ENCODE measurements around the gene GDF2. TPM values are rescaled to one million over a fixed set of nuclear protein-coding genes. Genes with fewer than 3 reads are reported as not detected.

GDF2 gene
- total and polyA plus RNA-seq, 2 donors: not detected

GRCh38 chr10:47286591-47287315, 35.5 kb upstream of the GDF2 start:
- H3K4me1 ChIP-seq (ENCODE audit: insufficient read depth): no peaks in the 10 kb centered on the region
- no peak for DNase-seq (ENCODE audit: extremely low spot score)
- no peak overlapping the region for H3K4me3 ChIP-seq (ENCODE audit: low read depth, low read length)
- H3K36me3 ChIP-seq (ENCODE audit: insufficient read depth): no peaks in the 10 kb centered on the region
- WGBS: 87% methylated on average over 4 of the region's 4 CpGs
- H3K27ac ChIP-seq (ENCODE audit: low read depth): no peak overlapping the region

DNA sequence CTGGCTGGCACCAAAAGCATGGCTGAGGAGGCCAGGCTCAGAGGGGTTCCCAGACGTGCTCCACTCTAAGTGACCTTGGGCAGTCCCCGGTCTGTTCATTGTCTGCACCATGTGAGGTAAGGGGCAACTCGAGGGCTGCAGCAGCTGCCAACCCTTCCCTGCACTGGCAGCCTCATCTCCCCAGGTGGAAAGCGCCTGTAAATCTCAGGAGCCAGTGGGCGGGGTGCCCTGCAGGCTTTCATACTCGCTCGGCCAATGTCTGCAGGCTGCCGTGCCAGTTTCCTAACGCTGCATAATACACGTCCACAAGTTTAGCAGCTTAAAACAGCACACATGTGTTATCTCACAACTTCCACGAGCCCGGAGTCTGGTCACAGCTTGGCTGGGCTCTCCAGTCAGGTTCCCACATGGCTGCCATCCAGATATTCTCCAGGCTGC, 34.9 kb upstream of the GDF2 start:
- WGBS: 34% methylated on average over 12 of the region's 12 CpGs
- no peaks in the 10 kb centered on the region for H3K4me1 ChIP-seq (ENCODE audit: insufficient read depth)
- no peaks in the 10 kb centered on the region for H3K36me3 ChIP-seq (ENCODE audit: insufficient read depth)
- H3K27ac ChIP-seq (ENCODE audit: low read depth): no peak overlapping the region
- DNase-seq (ENCODE audit: extremely low spot score): no peak
- no peak overlapping the region for H3K4me3 ChIP-seq (ENCODE audit: low read depth, low read length)

DNA sequence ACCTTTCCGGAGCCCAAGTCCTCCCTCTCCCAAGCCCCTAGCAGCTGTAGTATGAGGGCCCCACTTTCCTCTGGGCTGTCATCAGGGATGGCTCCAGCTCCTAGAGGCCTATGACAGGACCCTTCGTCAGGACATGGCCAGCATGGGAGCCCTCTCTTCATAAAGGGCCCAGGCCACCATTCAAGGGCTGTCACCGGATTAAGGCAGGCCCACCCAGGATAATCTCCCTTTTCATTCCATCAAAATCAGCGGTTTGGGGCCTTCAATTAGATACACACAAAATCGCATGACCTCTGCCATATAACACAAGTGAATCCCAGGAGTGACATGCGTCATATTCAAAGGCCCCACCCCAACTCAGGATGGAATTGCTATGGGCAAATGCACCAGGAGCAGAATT, 34.4 kb upstream of the GDF2 start:
- 85% methylated on average over 6 of the region's 6 CpGs for WGBS
- DNase-seq (ENCODE audit: extremely low spot score): no peak
- Histone ChIP-seq H3K4me1 (ENCODE audit: insufficient read depth) (no peaks in the 10 kb centered on the region), H3K36me3 (ENCODE audit: insufficient read depth) (no peaks in the 10 kb centered on the region), H3K4me3 (ENCODE audit: low read depth, low read length) (no peak overlapping the region), H3K27ac (ENCODE audit: low read depth) (no peak overlapping the region)

GRCh38 chr10:47288236-47288635, 34.0 kb upstream of the GDF2 start:
- H3K36me3 ChIP-seq (ENCODE audit: insufficient read depth): no peaks in the 10 kb centered on the region
- no peak overlapping the region for H3K4me3 ChIP-seq (ENCODE audit: low read depth, low read length)
- no peak overlapping the region for H3K27ac ChIP-seq (ENCODE audit: low read depth)
- no peaks in the 10 kb centered on the region for H3K4me1 ChIP-seq (ENCODE audit: insufficient read depth)
- DNase-seq (ENCODE audit: extremely low spot score): no peak
- 89% methylated on average over 8 of the region's 8 CpGs for WGBS

GRCh38 chr10:47288916-47289495, 33.2 kb upstream of the GDF2 start:
- Histone ChIP-seq H3K4me1 (ENCODE audit: insufficient read depth) (no peaks in the 10 kb centered on the region), H3K4me3 (ENCODE audit: low read depth, low read length) (no peak overlapping the region), H3K27ac (ENCODE audit: low read depth) (no peak overlapping the region), H3K36me3 (ENCODE audit: insufficient read depth) (no peaks in the 10 kb centered on the region)
- DNase-seq (ENCODE audit: extremely low spot score): no peak
- 75% methylated on average over 9 of the region's 9 CpGs for WGBS

GRCh38 chr10:47289921-47290320, 32.3 kb upstream of the GDF2 start:
- DNase-seq (ENCODE audit: extremely low spot score): no peak
- WGBS: 95% methylated on average over 6 of the region's 6 CpGs
- H3K36me3 ChIP-seq (ENCODE audit: insufficient read depth): no peaks in the 10 kb centered on the region
- H3K27ac ChIP-seq (ENCODE audit: low read depth): no peak overlapping the region
- no peak overlapping the region for H3K4me3 ChIP-seq (ENCODE audit: low read depth, low read length)
- H3K4me1 ChIP-seq (ENCODE audit: insufficient read depth): no peaks in the 10 kb centered on the region

- WGBS: 86% methylated on average over 3 of the region's 3 CpGs
- no peak for DNase-seq (ENCODE audit: extremely low spot score)
- H3K36me3 ChIP-seq (ENCODE audit: insufficient read depth): no peaks in the 10 kb centered on the region
- no peak overlapping the region for H3K27ac ChIP-seq (ENCODE audit: low read depth)
- no peaks in the 10 kb centered on the region for H3K4me1 ChIP-seq (ENCODE audit: insufficient read depth)
- no peak overlapping the region for H3K4me3 ChIP-seq (ENCODE audit: low read depth, low read length)
Observed at GRCh38 chr10:47290338-47290737, 31.9 kb upstream of the GDF2 start.

DNA sequence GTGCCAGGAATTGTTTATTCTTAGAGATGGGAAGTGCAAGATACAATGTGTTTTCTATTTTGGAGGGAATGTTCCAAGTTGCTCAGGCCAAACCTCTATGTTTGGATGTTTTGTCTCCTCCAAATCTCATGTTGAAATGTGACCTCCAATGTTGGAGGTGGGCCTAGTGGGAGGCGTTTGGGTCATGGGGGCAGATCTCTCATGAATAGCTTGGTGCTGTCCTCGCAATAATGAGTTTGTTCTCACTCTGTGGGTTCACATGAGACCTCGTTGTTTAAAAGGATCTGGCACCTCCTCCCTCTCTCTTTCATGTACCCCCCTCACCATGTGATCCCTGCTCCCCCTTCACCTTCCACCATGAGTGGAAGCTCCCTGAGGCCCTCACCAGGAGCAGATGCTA, 30.6 kb upstream of the GDF2 start:
- no peaks in the 10 kb centered on the region for H3K4me1 ChIP-seq (ENCODE audit: insufficient read depth)
- no peak for DNase-seq (ENCODE audit: extremely low spot score)
- H3K36me3 ChIP-seq (ENCODE audit: insufficient read depth): no peaks in the 10 kb centered on the region
- WGBS: 57% methylated on average over 3 of the region's 3 CpGs
- H3K4me3 ChIP-seq (ENCODE audit: low read depth, low read length): no peak overlapping the region
- H3K27ac ChIP-seq (ENCODE audit: low read depth): no peak overlapping the region

- no peak overlapping the region for H3K27ac ChIP-seq (ENCODE audit: low read depth)
- 96% methylated on average over 9 of the region's 9 CpGs for WGBS
- H3K4me3 ChIP-seq (ENCODE audit: low read depth, low read length): no peak overlapping the region
- no peaks in the 10 kb centered on the region for H3K36me3 ChIP-seq (ENCODE audit: insufficient read depth)
- H3K4me1 ChIP-seq (ENCODE audit: insufficient read depth): no peaks in the 10 kb centered on the region
- DNase-seq (ENCODE audit: extremely low spot score): no peak
Observed at GRCh38 chr10:47294057-47294456, 28.2 kb upstream of the GDF2 start.

- 95% methylated on average over 5 of the region's 5 CpGs for WGBS
- Histone ChIP-seq H3K27ac (ENCODE audit: low read depth) (no peak overlapping the region), H3K4me1 (ENCODE audit: insufficient read depth) (no peaks in the 10 kb centered on the region), H3K4me3 (ENCODE audit: low read depth, low read length) (no peak overlapping the region), H3K36me3 (ENCODE audit: insufficient read depth) (no peaks in the 10 kb centered on the region)
- DNase-seq (ENCODE audit: extremely low spot score): no peak
Observed at GRCh38 chr10:47294501-47294900, 27.8 kb upstream of the GDF2 start.

GRCh38 chr10:47295411-47295810, 26.8 kb upstream of the GDF2 start:
- Histone ChIP-seq H3K4me1 (ENCODE audit: insufficient read depth) (peaks cover 4% of the 10 kb centered on the region), H3K36me3 (ENCODE audit: insufficient read depth) (no peaks in the 10 kb centered on the region), H3K27ac (ENCODE audit: low read depth) (no peak overlapping the region), H3K4me3 (ENCODE audit: low read depth, low read length) (no peak overlapping the region)
- DNase-seq (ENCODE audit: extremely low spot score): no peak
- 90% methylated on average over 5 of the region's 5 CpGs for WGBS

DNA sequence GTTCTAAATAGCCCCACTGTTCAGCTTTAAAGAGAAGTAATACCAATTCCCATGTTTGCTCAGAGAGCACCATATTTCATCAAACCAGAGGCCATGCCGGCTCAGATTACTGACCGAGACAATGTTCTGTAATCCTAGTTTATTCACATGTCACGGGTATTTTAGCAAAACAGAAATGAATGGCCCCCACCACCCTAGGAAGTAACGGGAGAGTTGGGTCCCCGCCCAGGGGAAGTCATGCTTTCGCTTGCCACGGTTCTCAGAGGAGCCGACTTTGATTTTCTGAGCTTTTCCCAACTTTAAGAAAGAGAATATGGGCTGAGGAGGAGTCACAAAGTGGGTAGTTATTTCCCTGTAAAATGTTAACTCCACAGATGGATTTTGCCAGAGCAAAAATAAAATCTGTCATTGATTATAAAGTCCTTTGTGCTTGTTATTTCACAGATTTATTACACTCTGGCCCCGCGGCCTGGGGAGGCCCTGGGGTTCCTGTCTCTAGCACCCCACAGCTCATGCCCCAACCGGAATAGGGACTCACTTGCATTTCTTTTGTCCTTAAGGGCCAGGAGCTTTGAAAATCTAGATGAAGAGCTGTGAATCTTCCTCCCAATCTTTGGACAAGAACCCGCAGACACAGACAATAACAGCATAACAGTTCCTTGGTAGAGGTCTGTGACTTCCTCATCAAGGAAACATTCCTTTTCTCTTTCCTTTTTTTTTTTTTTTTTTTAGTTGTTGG, 25.9 kb upstream of the GDF2 start:
- DNase-seq (ENCODE audit: extremely low spot score): peak; percentile 56
- H3K27ac ChIP-seq (ENCODE audit: low read depth): no peak overlapping the region
- H3K4me1 ChIP-seq (ENCODE audit: insufficient read depth): peaks cover 4% of the 10 kb centered on the region
- no peak overlapping the region for H3K4me3 ChIP-seq (ENCODE audit: low read depth, low read length)
- no peaks in the 10 kb centered on the region for H3K36me3 ChIP-seq (ENCODE audit: insufficient read depth)
- WGBS: 52% methylated on average over 12 of the region's 12 CpGs

- Histone ChIP-seq H3K4me1 (ENCODE audit: insufficient read depth) (peaks cover 4% of the 10 kb centered on the region), H3K27ac (ENCODE audit: low read depth) (no peak overlapping the region), H3K4me3 (ENCODE audit: low read depth, low read length) (no peak overlapping the region), H3K36me3 (ENCODE audit: insufficient read depth) (no peaks in the 10 kb centered on the region)
- 88% methylated on average over 1 of the region's 1 CpG for WGBS
- DNase-seq (ENCODE audit: extremely low spot score): no peak
Observed at GRCh38 chr10:47296941-47297340, 25.3 kb upstream of the GDF2 start.

Measured in urinary bladder (tissue), 4 donors.